CD4-positive, alpha-beta T cell treated with Interleukin-1 beta for 1 hour (primary cell): ENCODE results near the gene MRFAP1L1.
A peak's percentile ranks its signal among the peaks of the same experiment; 100 is the strongest.
"Not testable (repeated sequence)": the region's sequence is repeated elsewhere in the genome, so short reads cannot be mapped to it uniquely, and the experiment has no call there.

Experiments
- DNase-seq, 2 donors: peaks; one replicate each; pipeline ENCODE4 v3.0.0-alpha.2; 2020 to 2022

Gene MRFAP1L1

GRCh38 chr4:6733358-6734164, 23.9 kb upstream of the MRFAP1L1 start:
- DNase-seq = no peak

DNA sequence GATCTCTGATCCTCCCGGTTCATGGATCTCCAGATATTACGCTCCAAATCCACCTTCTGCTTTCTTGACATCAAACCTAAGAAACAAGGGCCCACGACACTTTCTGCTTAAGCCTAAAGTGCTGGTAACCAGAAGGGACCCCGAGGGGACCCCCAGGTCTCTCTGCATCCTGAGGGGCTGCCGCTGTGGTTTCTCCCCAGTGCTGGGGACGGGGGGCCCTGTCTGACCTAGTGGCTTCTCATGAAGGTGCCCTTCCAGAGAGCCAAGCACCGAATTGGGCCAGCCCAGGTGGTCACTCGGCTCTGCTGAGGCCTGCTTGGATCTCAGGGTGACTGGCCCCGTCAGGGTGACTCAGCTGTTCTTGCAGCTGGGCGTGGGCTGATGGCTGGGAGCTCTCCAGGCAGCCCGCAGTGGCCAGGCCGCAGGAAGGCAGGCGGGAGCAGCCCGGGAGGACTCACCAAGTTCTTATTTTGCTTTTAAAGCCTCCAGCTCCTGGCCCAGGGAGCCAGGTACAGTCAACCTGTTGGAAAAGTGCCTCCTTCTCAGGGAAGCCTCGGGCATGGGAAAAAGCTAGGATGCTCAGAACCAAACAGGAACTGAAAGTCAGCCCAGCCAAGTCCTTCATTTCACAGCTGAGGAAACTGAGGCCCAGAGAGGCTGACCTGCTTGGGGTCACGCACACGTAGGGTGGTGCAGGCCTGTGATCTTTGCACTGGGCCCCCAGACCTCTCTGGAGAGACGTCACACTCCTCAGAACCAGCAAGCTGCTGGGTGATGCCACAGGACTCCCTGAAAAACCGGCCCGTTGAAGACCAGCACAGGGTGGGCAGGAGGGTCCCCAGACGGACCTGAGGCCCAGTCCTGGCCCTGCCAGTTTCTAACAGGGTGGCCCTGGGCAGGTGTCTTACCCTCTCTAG, 23.0 kb upstream of the MRFAP1L1 start:
- DNase-seq = peak in 1 of 2 donors; percentile 24

DNA sequence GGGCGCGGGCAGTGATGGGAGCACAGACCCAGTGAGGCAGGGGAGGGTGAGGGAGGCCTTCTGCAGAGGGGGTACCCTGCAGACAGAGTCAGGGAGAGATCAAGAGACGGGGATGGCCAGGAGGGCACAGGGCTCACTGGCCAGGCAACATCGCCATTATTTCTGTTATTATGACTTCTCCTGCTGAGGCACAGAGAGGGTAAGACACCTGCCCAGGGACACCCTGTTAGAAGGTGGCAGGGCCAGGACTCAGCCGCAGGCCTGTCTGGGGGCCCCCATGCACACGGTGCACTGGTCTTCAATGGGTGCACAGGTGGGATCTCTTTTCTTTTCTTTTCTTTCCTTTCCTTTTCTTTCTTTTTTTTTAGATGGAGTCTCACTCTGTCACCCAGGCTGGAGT, 22.1 kb upstream of the MRFAP1L1 start:
- DNase-seq = no peak

GRCh38 chr4:6731318-6731675, 21.6 kb upstream of the MRFAP1L1 start:
- DNase-seq = no peak

DNA sequence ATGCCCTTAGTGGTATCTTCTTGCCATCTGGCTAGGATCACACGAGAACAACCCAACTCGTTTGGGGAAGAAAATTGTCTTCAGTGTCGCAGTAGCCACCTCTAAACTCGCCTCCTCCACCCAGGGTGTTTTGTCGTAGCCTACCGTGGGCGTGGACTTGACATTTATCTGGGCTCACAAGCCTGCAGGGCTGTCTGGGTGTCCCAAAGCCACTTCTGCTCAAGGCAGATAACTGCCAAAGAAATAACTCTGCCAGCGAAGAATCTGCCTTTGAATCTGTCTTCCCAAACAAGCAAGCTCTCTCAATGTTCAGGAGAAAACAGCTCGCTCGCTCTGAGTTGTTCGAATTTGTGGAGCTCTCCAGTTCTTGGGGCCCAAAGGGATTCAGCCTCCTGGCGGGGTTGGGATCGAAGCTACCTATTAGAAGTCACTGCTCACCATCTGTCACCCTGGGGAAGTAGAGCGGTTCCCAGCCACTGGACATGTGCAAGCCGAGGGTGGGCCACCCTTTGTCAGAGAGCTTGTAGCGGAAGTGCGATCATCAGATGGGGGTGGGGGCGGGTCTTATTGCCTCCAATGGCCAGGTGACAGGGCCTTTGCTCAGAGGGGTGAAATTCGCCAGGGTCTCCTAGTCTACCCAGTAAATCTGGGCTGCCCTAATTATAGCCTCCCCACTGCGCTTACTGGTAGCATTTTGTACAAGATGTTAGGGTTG, 21.1 kb upstream of the MRFAP1L1 start:
- no peak for DNase-seq

DNA sequence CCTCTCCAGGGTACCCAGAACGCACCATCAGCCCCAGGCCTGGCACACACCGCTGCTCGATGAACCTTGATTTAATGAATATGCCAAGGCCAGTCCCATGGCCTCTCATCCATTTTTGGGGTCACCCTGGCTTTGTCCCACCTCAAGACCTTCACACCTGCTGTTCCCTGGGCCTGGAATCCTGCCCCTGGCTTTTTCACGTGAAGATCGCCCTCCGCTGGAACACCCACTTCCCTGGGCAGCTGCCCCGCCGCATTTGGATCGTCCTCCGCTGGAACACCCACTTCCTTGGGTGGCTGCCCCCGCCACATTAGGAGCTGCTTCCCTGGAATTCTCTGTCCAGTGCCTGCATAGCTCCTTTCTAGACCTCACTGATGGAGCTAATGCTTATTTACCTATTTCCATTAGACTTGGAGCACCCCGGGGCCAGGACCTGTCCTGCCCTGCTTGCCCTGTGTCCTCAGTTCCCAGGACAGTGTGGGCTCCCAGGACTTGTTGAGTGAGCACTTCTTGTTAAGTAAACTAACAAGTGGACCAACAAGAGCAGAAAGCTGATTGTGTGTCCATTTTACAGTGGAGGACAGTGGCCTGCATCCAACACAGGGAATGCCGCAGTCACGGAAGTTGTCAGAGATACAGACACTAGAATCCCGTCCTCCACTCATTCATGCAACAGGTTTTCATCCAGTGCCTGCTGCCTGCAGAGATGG, 18.8 kb upstream of the MRFAP1L1 start:
- DNase-seq = no peak

DNA sequence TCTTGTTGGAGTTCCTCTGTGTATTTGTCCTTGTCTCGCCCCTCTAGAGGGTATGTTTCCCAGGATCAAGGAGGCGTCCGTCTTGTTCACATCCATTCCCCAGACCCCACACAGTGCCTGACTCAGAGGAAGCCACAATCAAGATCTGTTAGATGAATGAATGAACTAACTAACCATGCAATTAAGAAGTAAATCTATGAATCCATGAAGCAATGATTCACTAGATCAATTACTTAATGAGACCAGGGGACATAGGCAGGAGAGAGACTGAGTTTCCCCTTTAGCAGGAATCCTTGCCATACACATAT, 18.2 kb upstream of the MRFAP1L1 start:
- no peak for DNase-seq

GRCh38 chr4:6727081-6727942, 17.6 kb upstream of the MRFAP1L1 start:
- no peak for DNase-seq

DNA sequence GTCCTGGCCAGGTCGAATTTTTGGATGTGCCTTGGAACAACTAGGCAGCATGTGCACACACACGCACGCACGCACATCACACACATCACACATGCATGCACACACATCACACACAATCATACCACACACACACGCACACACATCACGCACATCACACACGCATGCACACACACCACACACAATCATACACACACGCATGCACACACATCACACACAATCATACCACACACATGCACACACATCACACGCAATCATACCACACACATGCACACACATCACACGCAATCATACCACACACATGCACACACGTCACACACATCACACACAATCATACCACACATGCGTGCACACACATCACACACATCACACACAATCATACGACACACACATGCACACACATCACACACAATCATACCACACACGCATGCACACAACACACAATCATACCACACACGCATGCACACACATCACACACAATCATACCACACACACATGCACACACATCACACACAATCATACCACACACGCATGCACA, 15.8 kb upstream of the MRFAP1L1 start:
- DNase-seq = not testable (repeated sequence)

GRCh38 chr4:6724421-6725111, 14.9 kb upstream of the MRFAP1L1 start:
- no peak for DNase-seq

GRCh38 chr4:6723851-6724250, 14.2 kb upstream of the MRFAP1L1 start:
- no peak for DNase-seq

DNA sequence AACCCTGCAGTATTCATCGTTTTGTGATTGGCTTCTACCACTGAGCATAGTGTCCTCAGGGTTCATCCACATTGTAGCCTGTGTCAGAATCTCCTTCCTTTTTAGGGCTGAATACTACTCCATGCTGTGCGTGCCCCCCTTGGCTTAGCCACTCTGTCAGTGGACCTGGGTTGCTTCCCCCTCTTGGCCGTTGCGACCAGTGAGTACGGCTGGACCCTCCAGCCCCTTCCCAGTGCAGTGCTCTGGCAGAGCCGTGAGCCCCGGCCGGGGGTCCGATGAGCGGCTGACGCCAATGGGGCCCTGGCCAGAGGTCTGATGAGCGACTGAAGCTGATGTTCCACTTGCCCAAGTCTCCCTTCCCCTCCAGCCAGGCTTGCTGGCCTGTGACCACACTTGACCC, 13.2 kb upstream of the MRFAP1L1 start:
- DNase-seq = no peak

DNA sequence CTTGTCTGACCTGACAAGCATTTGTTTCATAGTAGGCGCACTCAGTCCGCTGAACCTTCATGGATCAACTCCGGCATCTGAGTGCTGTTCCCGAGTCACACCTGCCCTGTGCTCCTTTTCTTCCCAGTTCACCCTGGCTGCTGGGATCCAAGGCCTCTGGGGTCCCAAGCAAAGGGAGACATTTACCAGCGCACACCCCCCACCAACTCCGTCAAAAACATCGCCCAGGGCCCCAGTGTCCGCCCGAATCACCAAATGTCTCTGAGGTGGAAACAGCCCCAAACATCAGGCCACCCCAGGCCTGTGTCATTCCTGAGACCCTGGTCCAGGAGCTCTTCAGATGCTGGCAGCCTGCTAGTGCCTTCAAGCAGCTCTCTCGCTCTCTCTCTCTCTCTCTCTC, 11.5 kb upstream of the MRFAP1L1 start:
- DNase-seq = no peak

GRCh38 chr4:6720202-6720699, 10.6 kb upstream of the MRFAP1L1 start:
- DNase-seq = peak; percentile 77 to 80

DNA sequence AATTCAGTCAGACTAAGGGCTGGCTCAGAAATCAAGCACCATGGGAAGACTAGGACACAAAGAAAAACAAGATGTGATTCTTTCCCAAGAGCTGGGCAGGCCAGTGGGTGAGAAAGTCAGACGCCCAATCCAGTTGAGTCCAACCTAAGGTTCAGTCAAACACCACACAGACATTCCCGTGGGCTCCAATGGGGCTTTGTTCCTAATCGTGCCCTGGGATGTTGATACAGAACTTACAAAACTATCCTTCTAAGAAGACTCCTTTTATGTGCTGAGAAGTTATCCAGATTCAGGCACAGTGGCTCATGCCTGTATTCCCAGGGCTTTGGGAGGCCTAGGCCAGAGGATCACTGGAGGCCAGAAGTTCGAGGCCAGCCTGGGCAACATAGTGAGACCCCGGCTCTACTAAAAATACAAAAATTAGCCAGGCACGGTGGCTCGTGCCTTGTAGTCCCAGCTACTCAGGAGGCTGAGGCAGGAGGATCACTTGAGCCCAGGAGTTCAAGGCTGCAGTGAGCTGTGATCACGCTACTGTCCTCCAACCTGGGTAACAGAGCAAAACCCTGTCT, 10.0 kb upstream of the MRFAP1L1 start:
- DNase-seq = no peak

DNA sequence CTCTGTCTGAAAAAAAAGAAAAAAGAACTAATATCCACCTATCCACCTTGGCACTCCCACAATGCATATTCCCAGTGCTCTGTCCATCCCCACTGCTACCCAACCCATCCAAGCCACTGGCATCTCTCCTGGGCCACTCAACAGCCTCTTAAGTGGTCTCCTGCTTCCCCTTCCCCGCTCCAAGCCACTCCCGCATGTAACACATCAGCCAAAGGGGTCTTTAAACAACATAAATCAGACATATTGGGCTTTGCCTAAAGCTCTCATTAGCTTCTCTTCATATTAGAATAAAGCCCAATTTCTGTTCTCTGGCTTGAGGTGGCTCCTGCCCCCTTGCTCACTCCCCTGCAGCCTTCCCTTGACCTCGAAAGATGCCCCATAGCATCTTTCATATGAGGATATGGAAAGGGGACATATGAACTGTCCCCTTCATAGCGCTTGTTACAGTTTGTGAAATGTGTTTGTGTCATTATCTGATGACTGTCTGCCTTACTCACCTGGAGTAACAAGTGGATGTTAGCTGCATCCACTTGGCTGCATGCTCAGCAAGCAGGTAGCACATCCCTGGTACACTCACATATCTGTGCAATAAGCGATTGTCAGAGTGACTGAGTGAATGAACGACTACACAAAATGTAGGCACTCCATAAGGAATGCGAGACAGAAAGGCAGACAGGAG, 9.4 kb upstream of the MRFAP1L1 start:
- DNase-seq = no peak

DNA sequence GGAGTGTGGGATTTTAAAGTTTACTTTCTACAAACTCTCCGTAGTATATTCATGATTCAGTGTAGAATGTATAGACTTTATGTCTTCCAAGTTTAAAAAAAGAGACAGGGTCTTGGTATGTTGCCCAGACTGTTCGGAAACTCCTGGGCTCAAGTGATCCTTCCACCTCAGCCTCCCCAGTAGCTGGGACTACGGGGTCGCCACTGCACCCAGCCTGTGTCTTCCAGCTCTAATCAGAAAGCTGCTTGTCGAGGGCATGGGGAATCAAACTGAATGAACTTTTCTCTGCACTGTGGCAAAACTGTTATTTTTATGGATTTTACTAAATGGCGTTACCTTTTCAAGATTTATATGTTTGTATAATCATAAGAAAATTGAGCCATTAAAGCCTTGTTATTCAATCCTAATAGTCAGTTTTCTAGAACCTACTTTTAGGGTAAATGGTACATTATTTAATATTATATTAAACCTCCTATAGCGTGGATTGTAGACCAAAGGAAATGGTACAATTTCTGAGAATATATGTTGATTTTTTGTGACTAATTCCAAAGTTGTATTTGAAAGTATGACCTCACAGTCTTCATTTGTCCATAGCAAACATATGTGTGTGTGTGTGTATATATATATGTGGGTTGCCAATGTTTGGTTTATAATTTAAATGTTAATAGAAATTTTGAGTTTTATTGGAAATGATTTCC, 7.4 kb upstream of the MRFAP1L1 start:
- DNase-seq = no peak

DNA sequence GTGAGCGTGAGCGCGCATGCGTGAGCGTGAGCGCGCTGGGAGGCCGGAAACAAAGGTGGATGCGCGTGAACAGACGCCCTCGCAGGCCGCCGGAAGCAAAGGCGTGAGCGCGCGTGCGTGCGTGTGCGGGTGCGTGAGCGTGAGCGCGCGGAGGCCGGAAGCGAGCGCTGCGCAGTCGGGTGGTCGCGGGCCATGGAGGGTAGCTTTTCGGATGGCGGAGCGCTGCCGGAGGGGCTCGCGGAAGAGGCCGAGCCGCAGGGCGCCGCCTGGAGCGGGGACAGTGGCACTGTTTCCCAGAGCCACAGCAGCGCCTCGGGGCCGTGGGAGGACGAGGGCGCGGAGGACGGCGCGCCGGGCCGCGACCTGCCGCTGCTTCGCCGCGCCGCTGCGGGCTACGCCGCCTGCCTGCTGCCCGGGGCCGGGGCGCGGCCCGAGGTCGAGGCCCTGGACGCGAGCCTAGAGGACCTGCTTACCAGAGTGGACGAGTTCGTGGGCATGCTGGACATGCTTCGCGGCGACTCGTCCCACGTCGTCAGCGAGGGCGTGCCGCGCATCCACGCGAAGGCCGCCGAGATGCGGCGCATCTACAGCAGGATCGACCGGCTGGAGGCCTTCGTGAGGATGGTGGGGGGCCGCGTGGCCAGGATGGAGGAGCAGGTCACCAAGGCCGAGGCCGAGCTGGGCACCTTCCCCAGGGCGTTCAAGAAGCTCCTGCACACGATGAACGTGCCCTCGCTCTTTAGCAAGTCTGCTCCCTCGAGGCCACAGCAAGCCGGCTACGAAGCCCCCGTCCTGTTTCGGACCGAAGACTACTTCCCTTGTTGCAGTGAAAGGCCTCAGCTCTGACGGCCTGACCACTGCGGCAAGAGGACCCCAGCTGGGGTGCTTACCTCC, 6.6 kb upstream of the MRFAP1L1 start, which contains the start of gene BLOC1S4:
Gene BLOC1S4, plus strand, starts transcription at position 157 of the 894 bp plus-strand sequence. Its CDS starts 36 bp downstream, at position 193.
- DNase-seq = peak; percentile 92 to 93
